ENCODE results near the gene TMEM37. TPM values are rescaled to one million over a fixed set of nuclear protein-coding genes. Genes with fewer than 3 reads are reported as not detected.
A peak's percentile ranks its signal among the peaks of the same experiment; 100 is the strongest.

Gene TMEM37
- total and polyA plus RNA-seq, 4 donors = 0.69 to 4.7 (median 2.5) TPM

DNA sequence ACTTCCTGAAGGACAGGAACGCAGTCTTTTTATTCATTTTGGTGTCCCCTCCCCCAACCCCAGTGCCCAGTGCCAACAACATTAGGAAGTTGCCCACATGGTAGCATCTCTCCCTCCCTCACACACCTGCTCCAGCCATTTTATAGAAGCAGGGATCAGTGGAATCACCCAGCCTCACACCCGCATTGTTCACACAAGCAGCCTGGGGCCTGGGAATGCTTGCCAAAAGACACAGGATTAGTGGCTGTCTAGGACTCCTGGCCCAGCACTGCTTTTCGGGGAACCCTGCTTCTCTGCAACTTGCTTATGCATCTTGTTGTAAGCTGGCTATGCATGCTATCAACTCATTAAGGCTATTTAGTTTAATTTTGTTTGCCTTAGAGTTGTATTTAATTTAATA lies 17.9 kb downstream of the TMEM37 start:
- peak in 2 of 6 donors; percentile 66 to 74 for DNase-seq (ENCODE audit: low read depth in 4 of 6, low spot score in 6 of 6)
- Histone ChIP-seq H3K4me1 (ENCODE audit: control insufficient read depth, insufficient read depth, low read length) (peaks cover 12% of the 10 kb centered on the region), H3K4me3 (ENCODE audit: low read depth, low read length) (no peak overlapping the region), H3K9me3 (ENCODE audit: control insufficient read depth, insufficient read depth, low read length) (no peaks in the 10 kb centered on the region), H3K27me3 (ENCODE audit: control insufficient read depth, insufficient read depth, low read length) (no peaks in the 10 kb centered on the region), H3K27ac (ENCODE audit: low read depth, low read length) (no peak overlapping the region), H3K36me3 (ENCODE audit: control insufficient read depth, insufficient read depth, low read length) (no peaks in the 10 kb centered on the region)
- WGBS (ENCODE audit: insufficient coverage) = 52% methylated on average over 3 of the region's 3 CpGs

DNA sequence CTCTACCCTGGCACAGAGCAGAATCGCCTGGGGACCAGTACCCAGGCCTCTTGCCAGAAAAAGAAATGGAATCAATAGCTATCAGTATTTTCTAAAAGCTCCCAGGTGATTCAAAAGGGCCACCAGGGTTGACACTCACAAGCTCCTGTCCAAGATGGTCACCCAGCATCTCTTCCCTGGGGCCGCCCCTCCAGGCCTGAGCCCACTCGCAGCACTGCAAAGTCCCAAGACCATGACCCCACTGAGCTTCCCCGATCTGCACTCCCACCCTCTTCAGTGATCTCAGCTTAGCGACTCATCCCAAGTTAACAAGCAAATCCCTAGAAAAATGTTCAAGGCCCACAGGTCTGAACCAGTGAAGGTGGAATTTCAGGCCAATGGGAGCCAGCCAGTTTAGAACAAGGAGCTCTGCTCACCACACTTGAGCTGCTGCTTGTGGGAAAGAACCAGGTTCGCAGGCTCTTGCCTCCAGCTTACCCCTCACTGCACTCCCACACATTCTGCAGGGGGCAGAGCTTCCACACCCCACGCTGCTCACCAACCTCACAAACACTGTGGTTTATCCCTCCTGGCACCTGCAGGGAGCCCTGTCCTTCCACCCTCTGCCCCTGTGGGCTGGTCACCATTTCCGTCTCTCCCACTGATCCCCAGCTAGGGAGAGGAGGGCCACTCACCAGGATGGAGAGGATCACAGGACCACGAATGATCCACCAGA lies 19.8 kb downstream of the TMEM37 start:
- no peak overlapping the region for H3K4me3 ChIP-seq (ENCODE audit: low read depth, low read length)
- DNase-seq (ENCODE audit: low read depth in 4 of 6, low spot score in 6 of 6) = no peak
- H3K4me1 ChIP-seq (ENCODE audit: control insufficient read depth, insufficient read depth, low read length) = peaks cover 14% of the 10 kb centered on the region
- WGBS (ENCODE audit: insufficient coverage) = 95% methylated on average over 9 of the region's 9 CpGs
- no peaks in the 10 kb centered on the region for H3K27me3 ChIP-seq (ENCODE audit: control insufficient read depth, insufficient read depth, low read length)
- H3K9me3 ChIP-seq (ENCODE audit: control insufficient read depth, insufficient read depth, low read length) = peaks cover 1% of the 10 kb centered on the region
- no peaks in the 10 kb centered on the region for H3K36me3 ChIP-seq (ENCODE audit: control insufficient read depth, insufficient read depth, low read length)
- no peak overlapping the region for H3K27ac ChIP-seq (ENCODE audit: low read depth, low read length)

DNA sequence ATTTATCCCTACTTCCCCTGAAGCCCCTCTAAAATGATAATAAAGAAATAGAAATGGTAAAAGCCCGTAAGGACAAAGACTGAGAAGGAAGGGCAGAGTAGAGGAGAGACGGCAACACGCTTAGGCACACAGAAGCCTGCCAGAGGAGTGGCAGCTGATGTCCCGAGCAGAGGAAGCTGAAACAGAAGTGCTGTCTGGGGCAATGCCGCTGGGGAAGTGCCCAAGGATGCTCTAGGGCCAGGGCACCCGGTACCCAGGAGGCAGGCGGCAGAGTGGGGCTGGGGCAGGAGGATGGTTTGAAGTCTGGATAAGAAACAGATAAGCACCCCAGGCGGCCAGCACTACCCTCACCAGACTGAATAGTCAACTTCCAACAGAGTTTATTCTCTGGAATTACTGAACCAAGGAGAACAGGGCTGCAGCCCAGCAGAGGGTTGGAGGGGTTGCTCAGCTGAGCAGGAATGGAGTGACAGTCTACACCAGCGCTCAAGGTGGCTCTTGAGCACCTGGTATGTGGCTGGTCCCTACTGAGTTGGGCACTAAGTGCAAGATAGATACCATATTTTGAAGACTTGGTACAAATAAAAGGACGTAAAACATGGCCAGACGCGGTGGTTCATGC lies 22.4 kb downstream of the TMEM37 start:
- Histone ChIP-seq H3K36me3 (ENCODE audit: control insufficient read depth, insufficient read depth, low read length) (no peaks in the 10 kb centered on the region), H3K27me3 (ENCODE audit: control insufficient read depth, insufficient read depth, low read length) (no peaks in the 10 kb centered on the region), H3K4me1 (ENCODE audit: control insufficient read depth, insufficient read depth, low read length) (peaks cover 14% of the 10 kb centered on the region), H3K9me3 (ENCODE audit: control insufficient read depth, insufficient read depth, low read length) (peaks cover 1% of the 10 kb centered on the region), H3K27ac (ENCODE audit: low read depth, low read length) (no peak overlapping the region), H3K4me3 (ENCODE audit: low read depth, low read length) (no peak overlapping the region)
- DNase-seq (ENCODE audit: low read depth in 4 of 6, low spot score in 6 of 6) = no peak
- 64% methylated on average over 9 of the region's 12 CpGs for WGBS (ENCODE audit: insufficient coverage)

DNA sequence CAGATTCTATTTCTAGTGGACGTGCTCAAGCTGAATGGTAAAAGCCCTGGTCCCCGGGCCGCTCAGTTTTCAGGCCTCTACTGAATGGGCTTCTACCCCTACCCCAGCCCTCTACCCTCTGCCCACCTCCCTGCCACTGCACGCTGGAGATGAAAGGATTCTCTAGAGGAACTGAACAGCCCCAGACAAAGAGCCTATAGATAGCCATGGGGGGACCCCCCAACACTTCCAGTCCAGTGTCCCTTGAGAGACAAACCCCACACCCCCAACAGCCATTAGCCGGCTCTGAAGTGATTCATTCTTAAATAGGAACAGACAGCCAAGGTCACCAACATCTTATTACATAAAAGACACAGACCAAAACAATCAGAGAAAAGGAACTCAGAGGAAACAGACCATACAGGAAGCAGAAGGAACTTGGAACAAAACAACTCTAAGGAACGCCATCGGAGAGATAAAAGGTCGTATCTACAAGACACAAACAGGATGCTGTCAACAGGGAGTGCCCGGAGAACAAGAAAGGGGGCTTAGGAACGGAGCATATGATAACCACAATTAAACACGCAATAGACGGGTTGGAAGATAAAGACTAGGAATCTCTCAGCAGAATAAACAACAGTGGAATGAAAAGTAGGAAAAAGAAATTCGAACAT lies 23.5 kb downstream of the TMEM37 start:
- no peak overlapping the region for H3K4me3 ChIP-seq (ENCODE audit: low read depth, low read length)
- no peaks in the 10 kb centered on the region for H3K27me3 ChIP-seq (ENCODE audit: control insufficient read depth, insufficient read depth, low read length)
- peaks cover 1% of the 10 kb centered on the region for H3K9me3 ChIP-seq (ENCODE audit: control insufficient read depth, insufficient read depth, low read length)
- H3K4me1 ChIP-seq (ENCODE audit: control insufficient read depth, insufficient read depth, low read length) = peaks cover 8% of the 10 kb centered on the region
- DNase-seq (ENCODE audit: low read depth in 4 of 6, low spot score in 6 of 6) = peak in 2 of 6 donors; percentile 12 to 21
- H3K36me3 ChIP-seq (ENCODE audit: control insufficient read depth, insufficient read depth, low read length) = no peaks in the 10 kb centered on the region
- WGBS (ENCODE audit: insufficient coverage) = 14% methylated on average over 6 of the region's 13 CpGs
- H3K27ac ChIP-seq (ENCODE audit: low read depth, low read length) = no peak overlapping the region

DNA sequence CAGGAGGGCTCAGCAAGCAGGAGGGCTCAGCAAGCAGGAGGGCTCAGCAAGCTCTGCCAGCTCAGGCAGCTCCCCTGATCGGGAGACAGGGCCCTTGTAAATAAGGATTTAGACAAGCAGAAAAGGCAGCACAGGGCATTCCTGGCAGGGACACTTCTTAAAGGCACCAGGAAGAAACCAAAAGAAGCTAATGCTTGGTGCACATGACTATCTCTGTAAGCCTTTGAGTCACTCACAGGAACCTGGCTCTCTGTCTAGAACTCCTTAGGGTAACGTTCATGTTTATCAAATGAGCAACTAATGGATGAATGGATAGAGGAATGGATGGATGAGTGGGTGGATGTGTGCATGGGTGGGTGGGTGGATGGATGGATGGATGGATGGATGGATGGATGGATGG lies 28.4 kb downstream of the TMEM37 start:
- no peak for DNase-seq (ENCODE audit: low read depth in 4 of 6, low spot score in 6 of 6)
- H3K27ac ChIP-seq (ENCODE audit: low read depth, low read length) = no peak overlapping the region
- peaks cover 1% of the 10 kb centered on the region for H3K9me3 ChIP-seq (ENCODE audit: control insufficient read depth, insufficient read depth, low read length)
- no peaks in the 10 kb centered on the region for H3K27me3 ChIP-seq (ENCODE audit: control insufficient read depth, insufficient read depth, low read length)
- 58% methylated on average over 2 of the region's 2 CpGs for WGBS (ENCODE audit: insufficient coverage)
- H3K36me3 ChIP-seq (ENCODE audit: control insufficient read depth, insufficient read depth, low read length) = no peaks in the 10 kb centered on the region
- H3K4me1 ChIP-seq (ENCODE audit: control insufficient read depth, insufficient read depth, low read length) = no peaks in the 10 kb centered on the region
- H3K4me3 ChIP-seq (ENCODE audit: low read depth, low read length) = no peak overlapping the region

DNA sequence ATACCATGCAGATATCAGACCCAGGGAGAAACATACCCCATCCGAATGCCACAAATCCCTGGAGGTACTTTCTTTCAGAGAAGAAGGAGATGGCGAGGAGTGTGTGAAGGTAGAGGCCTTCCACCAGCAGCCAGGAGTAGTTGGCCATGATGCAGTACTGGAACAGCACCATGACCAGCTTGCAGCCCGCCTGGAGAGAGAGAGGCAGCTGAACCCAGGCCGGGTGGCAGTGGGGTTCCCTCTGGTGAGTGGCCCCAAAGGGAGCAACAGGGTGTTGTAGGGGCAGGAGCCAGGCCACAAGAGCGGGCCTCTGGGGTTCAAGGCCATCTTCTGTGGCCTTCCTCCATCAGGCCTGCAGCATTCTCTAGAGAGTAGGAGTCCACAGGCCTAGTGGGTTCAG lies 30.2 kb downstream of the TMEM37 start:
- no peaks in the 10 kb centered on the region for H3K27me3 ChIP-seq (ENCODE audit: control insufficient read depth, insufficient read depth, low read length)
- no peak overlapping the region for H3K4me3 ChIP-seq (ENCODE audit: low read depth, low read length)
- DNase-seq (ENCODE audit: low read depth in 4 of 6, low spot score in 6 of 6) = no peak
- H3K9me3 ChIP-seq (ENCODE audit: control insufficient read depth, insufficient read depth, low read length) = no peaks in the 10 kb centered on the region
- 93% methylated on average over 4 of the region's 5 CpGs for WGBS (ENCODE audit: insufficient coverage)
- no peaks in the 10 kb centered on the region for H3K36me3 ChIP-seq (ENCODE audit: control insufficient read depth, insufficient read depth, low read length)
- H3K4me1 ChIP-seq (ENCODE audit: control insufficient read depth, insufficient read depth, low read length) = no peaks in the 10 kb centered on the region
- H3K27ac ChIP-seq (ENCODE audit: low read depth, low read length) = no peak overlapping the region

DNA sequence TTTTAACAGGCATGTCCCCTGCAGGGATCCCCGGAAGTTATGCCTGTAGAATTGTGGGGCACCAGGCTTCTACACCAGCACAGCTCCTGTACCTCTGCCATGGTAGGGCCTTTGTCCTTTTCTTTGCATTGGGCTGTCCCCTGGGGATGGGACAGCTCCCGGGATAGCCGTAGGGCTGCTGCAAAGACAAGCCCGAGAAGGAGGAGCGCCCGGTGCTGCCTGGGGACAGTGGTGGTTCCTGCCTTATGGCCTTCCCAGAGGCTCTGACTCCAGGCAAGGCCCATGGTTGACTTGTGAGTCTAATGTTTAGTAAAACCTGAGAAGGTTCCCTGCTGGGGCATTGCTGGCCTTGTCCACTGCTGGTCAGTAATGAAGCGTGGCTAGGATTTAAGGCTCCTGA lies 30.9 kb downstream of the TMEM37 start:
- no peak overlapping the region for H3K4me3 ChIP-seq (ENCODE audit: low read depth, low read length)
- H3K27me3 ChIP-seq (ENCODE audit: control insufficient read depth, insufficient read depth, low read length) = no peaks in the 10 kb centered on the region
- WGBS (ENCODE audit: insufficient coverage) = 87% methylated on average over 7 of the region's 7 CpGs
- no peaks in the 10 kb centered on the region for H3K36me3 ChIP-seq (ENCODE audit: control insufficient read depth, insufficient read depth, low read length)
- no peak overlapping the region for H3K27ac ChIP-seq (ENCODE audit: low read depth, low read length)
- no peak for DNase-seq (ENCODE audit: low read depth in 4 of 6, low spot score in 6 of 6)
- no peaks in the 10 kb centered on the region for H3K9me3 ChIP-seq (ENCODE audit: control insufficient read depth, insufficient read depth, low read length)
- no peaks in the 10 kb centered on the region for H3K4me1 ChIP-seq (ENCODE audit: control insufficient read depth, insufficient read depth, low read length)

DNA sequence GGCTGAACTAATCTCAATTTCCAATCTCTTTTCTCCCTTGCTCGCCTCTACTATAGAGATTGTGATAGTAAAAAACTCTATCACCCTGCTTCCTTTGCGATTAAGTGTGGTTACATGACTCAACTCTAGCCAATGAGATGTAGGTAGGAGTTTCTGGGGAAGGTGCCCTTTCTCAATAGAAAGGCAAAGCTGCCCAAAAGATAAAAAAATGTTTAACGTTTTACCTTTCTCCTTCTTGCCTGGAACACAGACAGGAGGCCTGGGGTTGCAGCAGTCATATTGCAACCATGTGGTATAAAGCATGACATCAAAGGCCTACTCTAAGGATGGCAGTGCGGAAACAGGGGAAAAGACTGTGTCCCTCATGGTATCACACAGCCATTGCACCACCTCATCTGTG lies 31.5 kb downstream of the TMEM37 start:
- Histone ChIP-seq H3K27ac (ENCODE audit: low read depth, low read length) (no peak overlapping the region), H3K27me3 (ENCODE audit: control insufficient read depth, insufficient read depth, low read length) (no peaks in the 10 kb centered on the region), H3K4me3 (ENCODE audit: low read depth, low read length) (no peak overlapping the region), H3K9me3 (ENCODE audit: control insufficient read depth, insufficient read depth, low read length) (no peaks in the 10 kb centered on the region), H3K36me3 (ENCODE audit: control insufficient read depth, insufficient read depth, low read length) (no peaks in the 10 kb centered on the region), H3K4me1 (ENCODE audit: control insufficient read depth, insufficient read depth, low read length) (no peaks in the 10 kb centered on the region)
- WGBS (ENCODE audit: insufficient coverage) = 100% methylated on average over 2 of the region's 4 CpGs
- DNase-seq (ENCODE audit: low read depth in 4 of 6, low spot score in 6 of 6) = no peak

DNA sequence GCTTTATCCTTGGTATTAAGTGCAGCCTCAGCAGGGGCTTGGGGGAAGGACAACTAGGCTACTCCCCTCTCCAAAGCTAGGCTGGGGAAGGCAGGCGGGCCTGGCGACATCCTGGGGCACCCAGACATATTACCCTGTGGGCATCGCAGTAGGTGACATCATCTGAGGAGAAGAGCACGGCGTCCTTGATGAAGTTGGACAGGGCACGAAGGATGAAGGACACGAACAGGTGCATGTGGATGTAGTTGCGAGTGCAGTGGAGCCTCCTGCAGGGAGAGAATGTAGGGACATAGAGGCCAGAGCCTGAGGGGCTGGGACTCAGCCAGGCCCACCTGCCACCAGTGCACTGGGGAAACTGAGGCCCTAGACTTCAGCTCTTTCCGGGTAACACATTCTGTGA lies 32.3 kb downstream of the TMEM37 start:
- H3K27ac ChIP-seq (ENCODE audit: low read depth, low read length) = no peak overlapping the region
- no peaks in the 10 kb centered on the region for H3K4me1 ChIP-seq (ENCODE audit: control insufficient read depth, insufficient read depth, low read length)
- no peak overlapping the region for H3K4me3 ChIP-seq (ENCODE audit: low read depth, low read length)
- H3K9me3 ChIP-seq (ENCODE audit: control insufficient read depth, insufficient read depth, low read length) = no peaks in the 10 kb centered on the region
- DNase-seq (ENCODE audit: low read depth in 4 of 6, low spot score in 6 of 6) = no peak
- no peaks in the 10 kb centered on the region for H3K36me3 ChIP-seq (ENCODE audit: control insufficient read depth, insufficient read depth, low read length)
- no peaks in the 10 kb centered on the region for H3K27me3 ChIP-seq (ENCODE audit: control insufficient read depth, insufficient read depth, low read length)
- 88% methylated on average over 9 of the region's 9 CpGs for WGBS (ENCODE audit: insufficient coverage)

DNA sequence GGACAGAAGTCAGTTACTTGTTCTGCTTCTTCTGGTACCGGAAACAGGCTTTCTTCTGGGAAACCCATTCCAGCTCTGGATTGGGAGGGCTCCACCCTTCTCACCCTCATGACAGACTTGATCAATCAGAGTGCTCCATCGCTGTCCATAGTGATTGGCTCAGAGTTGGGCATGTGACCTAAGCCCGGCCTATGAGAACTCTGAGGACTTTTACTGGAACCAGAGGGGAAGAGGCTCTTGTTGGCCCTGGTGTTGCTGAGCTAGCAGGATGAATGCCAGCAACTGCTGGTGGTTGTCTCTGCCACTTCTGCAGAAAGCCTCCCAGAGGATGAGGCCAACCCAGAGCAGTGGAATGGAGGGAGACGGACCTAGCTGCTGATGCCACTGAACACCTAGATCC lies 33.3 kb downstream of the TMEM37 start:
- 93% methylated on average over 4 of the region's 4 CpGs for WGBS (ENCODE audit: insufficient coverage)
- no peak for DNase-seq (ENCODE audit: low read depth in 4 of 6, low spot score in 6 of 6)

More for the DNA sequence above, 33.3 kb downstream of the TMEM37 start:
- Histone ChIP-seq H3K9me3 (ENCODE audit: control insufficient read depth, insufficient read depth, low read length) (no peaks in the 10 kb centered on the region), H3K36me3 (ENCODE audit: control insufficient read depth, insufficient read depth, low read length) (no peaks in the 10 kb centered on the region), H3K27me3 (ENCODE audit: control insufficient read depth, insufficient read depth, low read length) (no peaks in the 10 kb centered on the region), H3K4me1 (ENCODE audit: control insufficient read depth, insufficient read depth, low read length) (no peaks in the 10 kb centered on the region), H3K27ac (ENCODE audit: low read depth, low read length) (no peak overlapping the region), H3K4me3 (ENCODE audit: low read depth, low read length) (no peak overlapping the region)
